D341Med (cell line): Measurements from ENCODE around the gene PRKCA.

Experiments
- DNase-seq: peaks from one replicate; pipeline ENCODE4 v3.0.0; 2012; ENCODE audit warnings: low spot score

The PRKCA gene

DNA sequence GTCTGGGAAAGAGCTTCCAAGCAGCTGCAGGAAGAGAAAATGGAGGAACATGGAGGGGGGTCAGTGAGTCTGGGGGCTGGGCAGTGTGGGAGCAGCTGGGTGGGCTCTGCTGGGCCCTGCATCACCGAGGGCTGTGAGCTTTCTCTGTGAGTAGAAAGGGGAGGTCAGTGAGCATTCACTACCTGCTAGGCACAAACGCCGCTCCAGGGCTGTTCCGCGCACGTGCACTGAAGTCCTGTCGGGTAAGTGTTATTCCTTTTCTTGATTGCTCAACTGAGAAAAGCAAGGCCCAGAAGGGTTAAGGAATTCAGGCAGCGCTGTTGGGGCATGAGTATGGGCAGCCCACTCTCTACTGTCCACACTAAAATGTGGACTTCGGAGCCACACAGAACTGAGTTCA is 537.2 kb downstream of the PRKCA start:
- DNase-seq, result peak; percentile 22

DNA sequence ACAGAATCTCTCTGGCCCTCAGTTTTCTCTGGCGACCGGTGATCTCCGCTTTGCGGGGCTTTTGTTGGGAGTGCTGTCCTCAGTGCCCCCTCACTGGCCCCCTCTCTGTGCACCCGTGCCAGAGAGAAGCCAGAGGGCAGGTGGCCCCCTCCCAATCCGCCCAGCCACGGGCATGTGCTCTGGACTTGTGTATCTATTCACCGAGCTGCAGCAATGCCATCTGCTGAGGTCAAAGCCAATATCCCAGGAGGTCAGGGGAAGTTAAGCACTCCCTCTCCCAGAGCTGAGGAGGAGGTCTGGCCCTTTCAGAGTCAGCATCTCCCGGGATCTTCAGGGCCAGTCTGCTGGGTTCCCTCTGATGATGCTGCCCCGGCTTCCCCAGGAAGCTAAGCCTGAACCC is 537.6 kb downstream of the PRKCA start:
- DNase-seq, result peak; percentile 21

GRCh38 chr17:66841328-66841727 is 538.9 kb downstream of the PRKCA start:
- peak; percentile 18 for DNase-seq

GRCh38 chr17:66841744-66842143 is 539.3 kb downstream of the PRKCA start:
- no peak for DNase-seq

GRCh38 chr17:66842505-66842904 is 540.1 kb downstream of the PRKCA start:
- peak; percentile 9 for DNase-seq

GRCh38 chr17:66842959-66843358 is 540.5 kb downstream of the PRKCA start:
- peak; percentile 4 for DNase-seq

GRCh38 chr17:66843627-66844026 is 541.2 kb downstream of the PRKCA start:
- DNase-seq, result peak; percentile 25

- DNase-seq, result peak; percentile 17
Observed at GRCh38 chr17:66847704-66848103, 545.3 kb downstream of the PRKCA start.

DNA sequence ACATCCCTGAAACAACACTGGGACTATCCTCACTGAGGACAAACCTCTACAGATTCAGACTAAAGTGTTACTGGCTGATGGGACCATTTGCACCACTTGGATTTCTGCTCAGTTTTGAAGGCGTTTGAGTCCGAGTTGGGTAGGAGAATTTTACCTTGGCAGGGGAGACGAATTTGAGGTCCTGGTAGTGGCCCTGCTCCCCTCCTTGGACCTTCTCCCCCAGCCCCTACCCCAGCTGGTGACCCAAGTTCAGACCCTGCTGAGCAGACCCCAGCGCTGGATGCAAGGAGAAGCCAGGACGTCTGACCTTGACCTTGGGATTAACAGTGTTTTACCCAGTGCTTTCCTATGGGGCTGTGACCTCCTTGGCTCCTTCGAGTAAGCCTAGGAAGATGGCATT is 546.1 kb downstream of the PRKCA start:
- DNase-seq, result peak; percentile 6

GRCh38 chr17:66849032-66849655 is 546.7 kb downstream of the PRKCA start:
- DNase-seq, result peak; percentile 33

DNA sequence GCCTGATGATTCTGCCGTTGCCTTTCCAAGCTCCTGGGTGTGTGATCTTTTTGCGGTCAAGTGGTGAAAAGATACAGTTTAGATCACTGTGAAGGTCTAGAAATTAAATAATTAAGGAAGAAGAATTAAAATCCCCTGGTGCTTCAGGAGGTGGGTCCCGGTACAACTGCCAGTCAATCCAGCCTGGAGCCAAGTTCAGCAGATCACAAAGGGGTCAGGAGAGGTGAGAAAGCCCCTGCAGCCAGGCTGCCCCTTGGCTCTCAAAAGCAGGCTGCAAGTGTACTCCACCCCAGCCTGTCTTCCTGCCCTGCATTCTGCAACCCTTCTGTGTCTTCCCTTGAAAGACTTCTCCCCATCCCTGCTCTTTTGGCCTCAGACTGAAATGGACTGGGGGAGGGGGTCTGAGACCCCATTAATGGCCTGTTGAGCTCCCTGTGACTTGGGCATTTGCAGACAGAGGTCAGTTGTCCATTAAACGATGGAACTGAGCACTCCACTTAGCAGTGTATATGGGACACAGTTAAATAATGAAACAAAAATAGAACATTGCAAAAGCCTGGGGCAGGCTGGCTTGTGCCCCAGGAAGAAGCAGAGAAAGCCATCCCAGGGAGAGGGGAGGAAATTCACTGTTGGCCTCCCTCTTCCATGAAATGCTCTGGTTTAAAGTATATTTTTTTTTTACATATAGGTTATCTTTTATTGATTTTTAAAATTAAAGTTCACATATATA is 547.6 kb downstream of the PRKCA start:
- peak; percentile 15 for DNase-seq

DNA sequence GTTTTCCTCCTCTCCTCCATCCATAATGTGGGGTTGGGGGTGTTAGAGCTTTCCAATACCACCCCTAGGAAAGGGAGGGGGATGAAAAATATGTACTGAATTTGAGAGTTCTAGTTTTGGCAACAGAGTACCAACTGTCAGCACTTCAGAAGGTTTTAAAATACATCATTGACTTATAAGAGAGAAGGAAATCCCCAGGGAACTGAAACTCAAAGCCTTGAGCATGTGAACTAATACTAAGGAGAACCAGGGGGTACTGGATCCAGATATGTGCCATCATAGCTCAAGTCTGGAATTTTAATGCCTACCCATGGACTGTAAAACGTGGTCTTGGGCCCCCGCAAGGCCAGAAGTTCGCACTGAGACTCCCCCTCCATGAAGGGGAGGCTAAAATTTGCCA is 548.3 kb downstream of the PRKCA start:
- peak; percentile 19 for DNase-seq

DNA sequence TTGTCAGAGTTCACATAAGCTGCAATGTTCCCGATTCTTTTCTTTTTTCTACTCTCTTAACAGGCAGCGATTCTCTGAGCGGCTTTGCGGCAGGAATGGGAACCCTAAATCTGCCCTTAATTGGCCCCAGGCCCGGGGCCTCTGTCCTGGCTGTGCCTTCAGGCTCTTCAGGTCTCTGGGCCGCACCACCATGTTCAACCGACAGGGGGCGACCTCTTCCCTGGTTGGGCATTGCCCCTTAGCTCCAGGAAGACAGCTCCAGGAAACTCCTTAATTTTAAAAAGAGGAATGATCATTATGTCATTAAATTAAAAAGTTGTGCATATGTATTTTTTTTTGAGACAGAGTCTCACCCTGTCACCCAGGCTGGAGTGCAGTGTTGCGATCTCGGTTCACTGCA is 552.8 kb downstream of the PRKCA start:
- no peak for DNase-seq

DNA sequence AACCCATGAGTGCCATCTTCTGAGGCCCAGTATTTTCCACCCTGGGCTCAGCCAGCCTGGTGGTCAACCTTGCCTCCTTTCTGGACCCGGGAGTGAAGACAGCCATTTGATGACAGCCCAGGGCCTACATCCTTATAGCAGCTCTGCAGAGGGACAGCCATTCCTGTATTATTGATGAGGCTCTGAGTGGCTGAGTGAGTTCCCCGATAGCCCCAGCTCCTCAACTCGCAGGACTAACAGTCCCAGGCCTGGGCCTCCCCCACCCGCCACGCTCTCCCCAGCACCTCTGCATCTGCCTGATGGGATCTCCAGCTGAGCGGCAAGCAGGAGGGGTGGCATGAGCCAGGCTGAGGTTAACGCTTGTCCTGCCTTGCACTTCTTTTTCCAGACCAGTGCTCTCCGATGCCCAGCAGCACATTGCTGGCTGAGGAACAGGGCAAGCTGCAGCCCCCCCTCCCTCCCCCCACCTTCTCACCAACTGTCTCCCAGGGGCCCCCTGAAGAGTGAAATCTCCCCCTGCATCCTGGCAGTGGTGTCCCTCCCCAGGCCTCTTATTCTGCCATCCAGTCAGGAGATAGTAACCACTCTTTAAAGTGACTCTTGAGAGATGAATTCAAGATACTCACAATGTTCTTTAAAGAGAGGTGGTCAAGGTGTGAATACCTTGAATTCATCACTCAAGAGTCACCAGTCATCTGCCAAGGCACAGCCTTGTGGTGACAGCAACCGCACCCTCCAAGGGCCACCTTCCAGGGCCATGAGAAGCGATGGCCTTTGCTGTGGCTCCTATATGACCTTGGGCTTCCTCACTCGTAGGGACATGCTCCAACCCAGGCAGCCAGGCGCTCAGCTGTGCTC is 556.0 kb downstream of the PRKCA start:
- no peak for DNase-seq

- DNase-seq, result no peak
Observed at GRCh38 chr17:66859353-66859752, 556.9 kb downstream of the PRKCA start.

DNA sequence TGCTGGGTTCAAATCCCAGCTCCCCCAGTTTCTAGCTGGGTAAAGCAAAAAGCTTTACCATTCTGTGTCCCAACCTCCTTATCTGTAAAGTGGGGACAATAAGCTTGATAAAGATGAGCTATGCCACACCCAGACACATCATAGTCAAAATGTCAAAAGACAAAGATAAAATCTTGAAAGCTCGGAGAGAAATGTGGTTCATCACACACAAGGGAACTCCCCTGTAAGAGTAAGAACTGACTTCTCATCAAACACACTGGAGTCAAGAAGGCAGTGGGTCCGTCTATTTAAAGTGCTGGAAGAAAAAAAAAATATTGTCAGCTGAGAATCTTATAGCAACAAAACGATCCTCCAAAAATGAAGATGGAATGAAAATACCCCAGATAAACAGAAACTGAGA is 557.8 kb downstream of the PRKCA start:
- DNase-seq, result no peak
